ENCODE data around the gene CMTM6.
"Not testable (repeated sequence)": the region's sequence is repeated elsewhere in the genome, so short reads cannot be mapped to it uniquely, and the experiment has no call there.

Gene CMTM6

GRCh38 chr3:32499585-32499984 lies 3.1 kb downstream of the CMTM6 start:
- no peak for DNase-seq (ENCODE audit: low read depth, low spot score)

- no peak for DNase-seq (ENCODE audit: low read depth, low spot score)
Observed at GRCh38 chr3:32498992-32499391, 3.7 kb downstream of the CMTM6 start.

GRCh38 chr3:32498252-32498651 lies 4.4 kb downstream of the CMTM6 start:
- DNase-seq (ENCODE audit: low read depth, low spot score) = no peak

GRCh38 chr3:32495609-32496008 lies 7.0 kb downstream of the CMTM6 start:
- DNase-seq (ENCODE audit: low read depth, low spot score) = no peak

GRCh38 chr3:32495085-32495484 lies 7.6 kb downstream of the CMTM6 start:
- no peak for DNase-seq (ENCODE audit: low read depth, low spot score)

- DNase-seq (ENCODE audit: low read depth, low spot score) = peak; percentile 48
Observed at GRCh38 chr3:32493437-32494414, 8.9 kb downstream of the CMTM6 start.

GRCh38 chr3:32492684-32493436 lies 9.8 kb downstream of the CMTM6 start:
- DNase-seq (ENCODE audit: low read depth, low spot score) = peak; percentile 26

- no peak for DNase-seq (ENCODE audit: low read depth, low spot score)
Observed at GRCh38 chr3:32488474-32489008, 14.1 kb downstream of the CMTM6 start.

GRCh38 chr3:32487781-32488473 lies 14.7 kb downstream of the CMTM6 start:
- no peak for DNase-seq (ENCODE audit: low read depth, low spot score)

- no peak for DNase-seq (ENCODE audit: low read depth, low spot score)
Observed at GRCh38 chr3:32484436-32484835, 18.2 kb downstream of the CMTM6 start.

- DNase-seq (ENCODE audit: low read depth, low spot score) = no peak
Observed at GRCh38 chr3:32483772-32484171, 18.9 kb downstream of the CMTM6 start.

GRCh38 chr3:32482693-32483092 lies 20.0 kb downstream of the CMTM6 start:
- DNase-seq (ENCODE audit: low read depth, low spot score) = no peak

- DNase-seq (ENCODE audit: low read depth, low spot score) = no peak
Observed at GRCh38 chr3:32481791-32482631, 20.6 kb downstream of the CMTM6 start.

GRCh38 chr3:32480604-32481003 lies 22.0 kb downstream of the CMTM6 start:
- DNase-seq (ENCODE audit: low read depth, low spot score) = no peak

GRCh38 chr3:32474201-32474600 lies 28.5 kb downstream of the CMTM6 start:
- DNase-seq (ENCODE audit: low read depth, low spot score) = no peak

- not testable (repeated sequence) for DNase-seq (ENCODE audit: low read depth, low spot score)
Observed at GRCh38 chr3:32472151-32472550, 30.5 kb downstream of the CMTM6 start.

- DNase-seq (ENCODE audit: low read depth, low spot score) = no peak
Observed at GRCh38 chr3:32471246-32471645, 31.4 kb downstream of the CMTM6 start.

GRCh38 chr3:32470362-32470761 lies 32.3 kb downstream of the CMTM6 start:
- no peak for DNase-seq (ENCODE audit: low read depth, low spot score)

GRCh38 chr3:32469151-32469874 lies 33.3 kb downstream of the CMTM6 start:
- no peak for DNase-seq (ENCODE audit: low read depth, low spot score)

All from astrocyte of the hippocampus (primary cell).